Measurements from ENCODE around the gene TMEM45B. TPM values are rescaled to one million over a fixed set of nuclear protein-coding genes. Genes with fewer than 3 reads are reported as not detected.
"Not testable (repeated sequence)": the region's sequence is repeated elsewhere in the genome, so short reads cannot be mapped to it uniquely, and the experiment has no call there.

The TMEM45B gene
- polyA plus RNA-seq, 1 donor = 0.66 TPM

DNA sequence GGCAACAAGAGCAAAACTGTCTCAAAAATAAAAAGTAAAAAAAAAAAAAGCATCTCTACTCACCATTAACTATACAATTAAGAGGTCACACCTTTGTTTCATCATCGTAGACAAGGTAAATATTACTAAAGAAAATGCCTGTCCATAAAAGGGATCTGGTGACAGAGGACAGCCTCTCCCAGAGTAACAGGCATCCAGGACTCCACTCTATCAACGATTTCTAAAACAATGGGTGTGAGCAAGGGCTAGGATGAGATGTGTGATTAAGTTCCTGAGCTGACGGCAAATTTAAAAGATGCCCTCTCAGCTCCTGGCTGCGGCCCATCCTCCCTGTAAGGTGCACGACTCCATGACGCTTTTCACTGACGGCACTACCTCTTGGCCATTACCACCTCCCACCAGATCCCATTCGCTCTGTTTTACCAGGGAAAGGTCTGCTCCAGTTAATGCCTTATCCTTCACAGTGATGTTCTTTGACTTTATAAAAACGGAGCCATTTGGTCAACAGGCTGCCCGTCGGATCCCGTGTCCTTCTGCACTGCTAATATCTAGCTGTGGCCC is 2.3 kb upstream of the TMEM45B start:
- DNase-seq = no peak

- no peak for DNase-seq
Measured at GRCh38 chr11:129814244-129815014, 1.2 kb upstream of the TMEM45B start.

DNA sequence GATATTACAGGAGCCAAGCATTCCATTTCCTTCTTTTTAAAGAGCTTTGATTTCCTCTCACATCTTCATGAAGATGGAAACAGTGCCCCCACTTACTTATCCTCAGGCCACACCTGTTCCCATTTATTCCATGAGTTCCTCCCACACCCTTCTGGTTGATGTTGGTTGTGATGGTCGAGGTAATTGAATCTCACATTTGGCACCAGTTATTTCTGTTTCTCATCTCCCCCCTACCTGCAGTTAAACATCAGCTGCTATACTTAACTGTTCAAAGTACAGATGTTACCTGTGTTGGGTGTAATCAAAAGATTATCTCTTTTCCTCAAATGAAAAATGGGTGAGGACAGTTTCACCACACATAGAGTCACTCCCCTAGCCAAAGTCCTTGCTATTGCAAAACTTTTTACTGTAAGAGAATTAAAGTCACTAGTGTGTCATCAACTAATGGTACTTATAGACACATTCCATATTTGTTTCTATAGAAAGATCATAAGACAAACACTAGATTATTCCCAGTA is 1.9 kb downstream of the TMEM45B start:
- DNase-seq = no peak

- not testable (repeated sequence) for DNase-seq
Measured at GRCh38 chr11:129818236-129818635, 2.6 kb downstream of the TMEM45B start.

GRCh38 chr11:129819237-129819636 is 3.6 kb downstream of the TMEM45B start:
- DNase-seq = no peak

DNA sequence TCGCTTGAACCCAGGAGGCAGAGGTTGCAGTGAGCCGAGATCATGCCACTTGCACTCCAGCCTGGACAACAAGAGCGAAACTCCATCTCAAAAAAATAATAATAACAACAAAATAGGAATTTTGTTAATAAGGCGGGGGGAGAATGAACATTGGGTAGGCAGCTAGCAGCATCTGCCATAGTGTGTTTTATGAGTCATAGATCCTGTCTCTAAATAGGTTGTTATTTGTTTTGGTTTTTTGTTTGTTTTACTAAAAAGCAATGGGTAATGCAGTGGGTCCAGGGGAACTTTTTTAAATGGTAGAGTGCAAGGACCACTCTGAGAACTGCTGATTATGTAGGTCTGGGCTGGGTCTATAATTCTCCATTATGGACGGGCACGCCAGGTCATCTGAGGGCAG is 4.6 kb downstream of the TMEM45B start:
- DNase-seq = not testable (repeated sequence)

- DNase-seq = not testable (repeated sequence)
Measured at GRCh38 chr11:129823281-129823680, 7.6 kb downstream of the TMEM45B start.

DNA sequence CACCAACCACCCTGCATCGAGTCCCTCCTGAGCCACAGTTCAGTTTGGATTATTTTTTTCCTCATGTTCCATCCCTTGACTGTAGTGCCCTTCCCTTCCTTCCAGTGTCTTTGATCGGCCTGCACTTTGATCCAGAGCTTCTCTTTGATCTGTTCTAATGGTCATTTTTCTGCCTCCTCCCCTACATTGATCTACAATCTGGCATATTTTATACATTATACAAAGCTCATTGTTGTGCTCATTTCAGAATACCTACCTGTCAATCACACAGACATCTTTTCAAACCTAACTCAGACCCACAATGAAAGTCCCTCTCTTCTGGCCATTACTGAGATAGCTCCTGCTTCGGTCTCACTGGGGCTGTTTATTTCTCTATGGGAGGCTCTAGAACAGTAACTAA is 8.2 kb downstream of the TMEM45B start:
- not testable (repeated sequence) for DNase-seq

GRCh38 chr11:129825380-129825779 is 9.7 kb downstream of the TMEM45B start:
- no peak for DNase-seq

- no peak for DNase-seq
Measured at GRCh38 chr11:129828301-129828836, 12.7 kb downstream of the TMEM45B start.

GRCh38 chr11:129829497-129829896 is 13.8 kb downstream of the TMEM45B start:
- DNase-seq = not testable (repeated sequence)

DNA sequence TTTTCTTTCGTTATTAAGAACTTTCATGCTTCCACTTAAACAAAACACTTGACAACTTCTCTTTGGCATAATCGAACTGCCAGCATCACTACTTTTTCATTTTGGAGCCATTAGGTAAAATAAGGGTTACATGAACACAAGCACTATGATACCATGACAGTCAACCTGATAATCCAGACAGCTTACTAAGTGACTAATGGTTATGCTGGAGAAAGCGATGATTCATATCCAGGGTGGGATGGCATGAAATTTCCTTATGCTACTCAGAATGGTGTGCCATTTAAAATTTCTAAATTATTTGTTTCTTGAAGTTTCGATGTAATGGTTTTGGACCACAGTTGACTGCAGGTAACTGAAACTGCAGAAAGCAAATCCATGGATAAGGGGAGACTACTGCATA is 15.6 kb downstream of the TMEM45B start:
- not testable (repeated sequence) for DNase-seq

DNA sequence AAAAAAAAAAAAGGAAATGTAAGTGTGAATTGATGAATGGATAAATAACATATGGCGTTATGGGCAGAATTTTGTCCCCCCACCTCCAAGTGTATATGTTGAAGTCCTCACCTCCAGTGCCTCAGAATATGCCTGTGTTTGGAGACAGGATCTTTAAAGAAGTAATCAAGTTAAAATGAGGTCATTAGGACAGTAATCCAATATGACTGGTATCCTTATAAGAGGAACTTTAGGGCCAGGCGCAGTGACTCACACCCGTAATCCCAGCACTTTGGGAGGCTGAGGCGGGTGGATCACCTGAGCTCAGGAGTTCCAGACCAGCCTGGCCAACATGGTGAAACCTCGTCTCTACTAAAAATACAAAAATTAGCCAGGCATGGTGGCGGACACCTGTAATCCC is 17.6 kb downstream of the TMEM45B start:
- DNase-seq = not testable (repeated sequence)

DNA sequence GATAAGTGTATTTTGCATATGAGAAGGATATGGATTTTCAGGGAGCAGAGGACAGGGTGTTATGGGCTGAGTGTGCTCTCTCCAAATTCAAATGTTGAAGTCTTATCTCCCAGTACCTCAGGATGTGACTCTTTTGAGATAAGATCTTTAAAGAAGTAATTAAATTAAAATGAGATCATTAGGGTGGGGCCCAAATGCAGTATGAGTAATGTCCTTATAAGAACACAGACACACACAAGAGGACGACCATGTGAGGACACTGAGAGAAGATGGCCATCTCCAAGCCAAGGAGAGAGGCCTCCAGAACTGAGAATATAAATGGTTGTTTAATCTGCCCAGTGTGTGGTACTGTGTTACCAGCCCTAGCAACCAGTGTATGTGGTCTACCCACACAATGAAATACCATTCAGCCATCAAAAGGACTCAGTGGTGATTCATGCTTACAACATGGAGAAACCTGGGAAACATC is 20.8 kb downstream of the TMEM45B start:
- not testable (repeated sequence) for DNase-seq

GRCh38 chr11:129836979-129837378 is 21.3 kb downstream of the TMEM45B start:
- DNase-seq = no peak

DNA sequence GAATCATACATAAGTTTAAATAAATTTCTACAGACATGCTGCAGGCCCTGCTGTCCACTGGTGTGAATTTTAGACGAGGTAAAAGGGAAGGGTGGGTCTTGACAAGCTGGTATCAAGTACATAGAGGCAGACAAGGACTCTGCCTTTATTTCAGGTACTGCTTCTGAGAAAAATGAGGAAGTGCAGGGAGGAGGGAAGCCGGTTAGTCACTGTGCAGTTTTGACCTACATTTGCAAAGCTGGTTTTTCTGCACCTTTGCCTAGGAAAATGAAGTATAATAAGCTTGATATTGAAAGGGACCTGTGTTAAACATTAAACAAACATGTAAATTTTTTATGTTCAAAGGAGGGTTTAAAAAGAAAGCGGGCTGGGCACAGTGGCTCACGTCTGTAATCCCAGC is 24.6 kb downstream of the TMEM45B start:
- no peak for DNase-seq

- no peak for DNase-seq
Measured at GRCh38 chr11:129842138-129842537, 26.5 kb downstream of the TMEM45B start.

GRCh38 chr11:129846508-129847335 is 31.1 kb downstream of the TMEM45B start:
- DNase-seq = no peak

GRCh38 chr11:129847361-129847760 is 31.7 kb downstream of the TMEM45B start:
- DNase-seq = not testable (repeated sequence)

DNA sequence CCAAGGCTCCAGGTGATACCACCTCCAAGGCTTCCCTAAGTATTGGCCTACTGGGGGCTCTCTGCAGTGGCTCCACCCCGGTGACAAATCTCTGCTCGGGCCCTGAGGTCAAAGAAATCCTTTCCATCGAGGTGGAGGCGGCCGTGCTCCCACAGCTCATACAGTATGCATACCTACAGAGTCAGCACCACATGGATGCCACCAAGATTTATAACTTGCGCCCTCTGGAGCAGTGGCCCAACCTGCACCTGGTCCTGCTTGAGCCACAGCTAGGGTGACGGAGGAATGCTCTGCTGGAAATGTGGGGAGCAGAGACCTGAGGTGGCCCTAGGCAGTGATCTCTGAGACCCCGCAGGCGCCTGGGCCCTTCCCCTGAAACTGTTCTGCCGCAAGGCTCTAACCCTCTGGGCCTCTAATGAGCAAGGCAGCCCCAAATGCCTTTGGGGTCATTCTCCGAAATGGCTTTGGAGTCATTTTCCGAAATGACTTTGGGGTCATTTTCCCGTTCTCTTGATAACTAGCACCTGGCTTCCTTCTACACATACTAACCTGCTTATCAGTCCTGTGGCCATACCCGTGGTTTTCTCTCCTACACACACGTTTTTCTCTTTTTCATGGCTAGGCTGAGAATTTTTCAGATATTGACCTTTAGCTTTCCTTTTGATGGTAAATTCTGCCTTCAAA is 33.9 kb downstream of the TMEM45B start:
- no peak for DNase-seq

DNA sequence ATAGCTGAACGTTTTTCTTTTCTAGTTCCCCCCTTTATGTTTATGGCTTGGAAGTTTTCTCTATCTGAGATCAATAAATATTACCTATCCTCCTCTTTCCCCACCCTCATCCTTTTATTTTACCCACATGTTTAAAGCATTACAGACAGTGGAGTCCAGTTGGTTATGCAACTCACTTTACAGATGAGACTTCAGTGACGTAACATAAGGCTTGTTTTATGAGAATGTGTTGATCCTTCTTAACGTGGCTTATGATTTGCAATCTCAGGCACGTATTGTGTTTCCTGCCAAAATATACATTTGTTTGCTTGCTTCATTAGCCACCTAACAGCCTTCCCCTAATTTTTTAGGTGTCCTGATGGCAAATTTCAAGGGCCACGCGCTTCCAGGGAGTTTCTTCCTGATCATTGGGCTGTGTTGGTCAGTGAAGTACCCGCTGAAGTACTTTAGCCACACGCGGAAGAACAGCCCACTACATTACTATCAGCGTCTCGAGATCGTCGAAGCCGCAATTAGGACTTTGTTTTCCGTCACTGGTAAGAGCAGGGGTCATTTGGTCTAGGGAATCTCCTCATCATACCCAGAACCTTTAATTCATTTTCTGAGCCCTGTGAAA is 36.6 kb downstream of the TMEM45B start:
- no peak for DNase-seq

All from hindlimb muscle (tissue), 1 donor.